OCI-M2 (cell line): ENCODE results near the gene FAM149B1.
"Not testable (repeated sequence)": the region's sequence is repeated elsewhere in the genome, so short reads cannot be mapped to it uniquely, and the experiment has no call there.

Experiments used
- DNase-seq: peaks from one replicate; lab custom pipeline; 2025; ENCODE audit not compliant: unreplicated experiment; lab: John Stamatoyannopoulos, UW

FAM149B1 gene

DNA sequence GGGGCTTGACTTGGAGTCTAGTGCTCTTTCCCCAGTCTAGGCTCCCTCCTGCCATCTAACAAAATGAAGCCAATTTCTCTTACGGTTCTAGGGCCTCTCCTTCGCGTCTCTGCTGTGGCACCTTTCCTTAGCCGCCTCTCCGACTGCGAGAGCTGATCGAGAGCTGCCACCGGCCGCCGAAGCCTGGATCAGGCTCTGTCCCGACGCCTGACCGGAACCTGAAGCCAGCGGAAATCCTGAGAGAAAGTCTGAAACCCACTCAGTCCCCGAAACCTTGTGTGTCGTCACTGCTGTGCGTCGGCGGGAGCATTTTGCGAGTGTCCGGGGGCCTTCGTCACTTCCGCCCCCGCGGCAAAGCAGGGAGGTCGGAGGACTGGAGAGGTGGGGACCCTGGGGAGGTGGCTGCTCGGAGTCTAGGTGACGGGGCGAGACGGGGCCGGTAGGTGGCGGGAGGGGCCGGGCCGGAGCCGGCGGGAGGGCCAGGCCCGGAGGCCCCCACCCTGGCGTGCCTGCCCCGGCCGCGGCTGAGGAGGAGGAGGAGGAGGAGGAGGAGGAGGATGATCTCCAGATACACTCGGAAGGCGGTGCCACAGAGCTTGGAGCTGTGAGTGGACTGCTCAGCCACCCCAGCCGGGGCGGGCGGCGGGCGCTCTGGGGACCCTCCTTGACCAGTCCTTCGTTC is at the start of gene FAM149B1, which contains the start of gene ECD:
FAM149B1 (plus strand) TSS at position 337 of the 682 bp plus-strand sequence; CDS start at position 558, 221 bp downstream.
ECD (minus strand) TSS at position 226 of the 682 bp plus-strand sequence. CDS start 4,071 bp downstream, outside the sequence.
- peak; percentile 72 for DNase-seq

DNA sequence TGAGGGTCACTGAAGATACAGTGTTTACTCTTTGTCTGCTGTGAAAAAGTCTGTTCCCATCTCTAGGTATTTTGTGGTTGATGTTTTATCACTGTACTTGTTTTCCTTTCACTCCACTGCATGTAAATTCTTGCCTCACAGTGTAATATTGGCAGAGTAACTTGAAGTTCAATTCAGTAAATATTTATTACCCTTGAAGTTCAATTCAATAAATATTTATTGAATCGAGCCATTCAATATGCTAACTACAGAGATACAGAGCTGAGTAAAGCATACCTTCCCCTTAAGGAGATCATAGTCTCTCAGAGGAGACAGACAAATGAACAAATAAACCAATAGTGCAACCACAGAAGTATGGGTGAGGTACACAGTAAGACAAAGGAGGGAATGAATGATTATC is 48.5 kb upstream of the FAM149B1 start:
- DNase-seq, result no peak

DNA sequence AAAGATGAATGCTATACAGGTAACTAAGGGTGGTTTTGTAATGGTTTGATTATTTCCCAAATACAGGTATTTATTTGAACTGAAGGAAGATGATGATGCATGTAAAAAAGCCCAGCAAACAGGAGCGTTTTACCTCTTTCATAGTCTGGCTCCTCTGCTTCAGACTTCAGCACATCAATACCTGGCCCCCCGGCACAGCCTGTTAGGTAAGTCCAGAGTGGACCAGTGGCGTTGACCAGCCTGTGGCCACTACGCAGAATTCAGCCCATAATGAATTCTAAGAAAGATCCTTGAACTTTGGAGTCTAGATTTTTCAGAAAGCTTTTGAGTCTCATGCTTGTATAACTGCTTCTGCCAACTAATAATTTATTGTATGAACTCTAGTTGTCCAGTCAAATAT is 48.0 kb upstream of the FAM149B1 start:
- no peak for DNase-seq

DNA sequence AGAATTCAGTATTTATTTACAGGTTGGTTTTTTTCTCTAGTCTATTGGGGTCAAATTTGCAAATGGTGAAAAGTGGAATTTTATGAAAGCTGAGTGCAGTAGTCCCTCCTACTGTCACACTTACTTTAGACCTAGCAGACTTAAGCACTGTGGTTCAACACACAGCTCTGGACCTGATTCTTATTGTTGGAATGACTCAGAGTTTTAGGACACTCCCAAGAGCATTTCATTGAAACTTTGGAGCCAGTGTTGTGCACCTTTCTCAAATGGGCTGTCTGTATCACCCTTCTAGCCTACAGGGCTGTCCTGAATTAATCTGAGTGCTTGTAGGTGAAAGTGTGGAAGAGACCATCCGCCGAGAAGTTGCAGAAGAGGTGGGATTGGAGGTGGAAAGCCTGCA is 41.6 kb upstream of the FAM149B1 start:
- DNase-seq, result no peak

DNA sequence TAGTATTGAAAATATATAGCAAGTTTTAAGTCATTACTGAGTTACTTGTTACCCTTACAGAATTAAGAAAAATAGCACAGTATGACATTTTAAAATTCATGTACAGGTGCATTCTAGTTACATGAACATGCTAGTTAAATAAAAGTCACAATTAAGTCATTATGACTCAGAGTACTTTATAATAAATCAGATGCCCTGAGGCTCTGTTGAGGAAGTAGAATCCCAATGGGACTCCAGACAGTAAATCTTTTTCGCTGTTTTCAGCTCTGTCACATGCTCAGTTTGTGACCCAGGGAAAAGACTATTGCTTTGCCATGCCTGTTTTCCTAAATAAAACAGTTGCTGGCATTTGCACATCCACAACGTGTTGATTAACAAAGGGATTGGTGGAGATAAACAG is 36.6 kb upstream of the FAM149B1 start:
- no peak for DNase-seq

DNA sequence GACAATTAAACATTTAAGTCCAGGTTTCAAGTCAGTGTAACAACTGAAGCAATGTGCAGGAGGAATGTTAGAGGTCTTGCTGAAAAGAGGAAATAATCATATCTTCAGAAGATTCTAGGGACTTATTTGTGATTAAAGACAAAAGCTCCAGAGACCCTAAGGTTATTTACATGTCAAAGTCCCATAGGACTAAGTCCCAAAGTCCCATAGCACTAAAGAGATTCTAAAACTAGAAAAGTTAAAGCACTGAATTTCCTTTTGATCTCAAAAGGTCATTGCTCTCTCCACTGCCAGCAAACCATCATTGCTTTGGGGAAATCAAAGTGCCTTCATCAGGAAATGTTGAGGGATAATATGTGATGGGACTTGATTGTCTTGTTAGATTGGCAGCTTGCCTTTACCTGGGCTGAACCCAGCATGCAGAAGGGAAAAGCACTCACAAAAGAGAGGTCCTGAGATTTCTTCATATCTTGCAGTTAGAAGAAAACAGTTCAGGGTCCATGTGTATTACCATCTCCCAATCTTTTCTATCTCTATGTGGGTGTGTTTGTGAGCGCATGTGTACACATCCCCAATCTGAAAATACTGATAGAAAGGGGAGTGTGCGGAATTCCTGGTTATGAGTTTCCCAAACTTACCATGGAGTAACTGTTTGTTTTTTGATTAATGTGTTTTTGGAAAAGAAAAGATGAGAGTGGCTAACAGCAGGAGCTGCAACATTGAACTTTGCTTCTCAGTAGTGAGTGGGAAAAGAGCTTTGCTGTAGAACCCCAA is 35.8 kb upstream of the FAM149B1 start:
- no peak for DNase-seq

DNA sequence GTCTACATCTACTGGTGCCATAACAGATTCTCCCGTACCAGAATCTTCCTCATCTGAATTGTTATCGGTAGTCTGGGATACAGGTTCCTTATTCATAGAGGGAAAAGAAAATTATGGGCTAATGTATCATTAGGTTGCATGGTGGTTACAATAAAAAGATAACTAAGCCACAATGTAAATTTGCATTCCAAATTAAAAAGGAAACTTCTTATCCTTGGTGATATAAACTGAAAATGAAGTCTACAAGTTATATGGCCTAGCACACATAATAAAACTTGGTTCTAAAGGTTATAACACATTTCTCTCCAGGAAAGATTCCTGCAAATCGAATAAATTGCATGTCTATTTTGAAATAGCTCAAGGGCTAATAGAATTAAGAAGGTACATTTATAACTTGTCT is 33.2 kb upstream of the FAM149B1 start:
- DNase-seq, result no peak

DNA sequence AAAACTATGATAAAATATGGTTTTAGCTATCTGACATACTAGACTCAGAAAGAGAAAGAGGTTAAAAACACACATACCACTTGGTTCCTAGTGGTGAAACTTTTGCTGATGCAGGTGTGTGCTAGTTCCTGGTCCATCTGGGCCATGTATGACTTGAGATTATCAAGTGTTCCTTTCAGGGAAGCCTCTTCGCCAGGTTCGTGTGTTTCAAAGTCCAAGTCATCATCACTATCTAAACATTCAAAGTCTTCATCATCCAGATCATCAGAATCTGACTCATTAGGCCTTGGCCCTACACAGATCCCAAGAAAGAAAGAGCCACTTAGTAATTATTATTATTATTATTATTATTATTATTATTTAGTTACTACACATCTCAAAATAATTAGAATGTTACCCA is 31.3 kb upstream of the FAM149B1 start:
- no peak for DNase-seq

DNA sequence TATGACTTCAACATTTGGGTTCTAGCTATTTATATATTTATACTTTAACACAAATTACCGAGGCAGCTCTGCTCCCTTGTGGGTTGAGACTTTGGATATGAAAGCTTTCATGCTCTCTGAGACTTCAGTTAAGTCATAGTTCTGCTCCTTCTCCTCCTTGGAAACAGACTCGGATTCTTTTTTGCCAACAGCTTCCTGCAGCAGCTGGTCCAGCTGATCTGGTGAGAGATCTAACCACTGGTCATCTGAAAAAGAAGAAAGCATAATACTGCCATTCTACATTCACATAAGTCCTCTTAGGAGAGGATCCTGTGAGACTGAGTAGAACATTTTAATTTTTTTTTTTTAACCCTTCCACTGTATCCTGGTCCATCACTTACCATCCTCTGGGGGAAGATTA is 28.7 kb upstream of the FAM149B1 start:
- no peak for DNase-seq

DNA sequence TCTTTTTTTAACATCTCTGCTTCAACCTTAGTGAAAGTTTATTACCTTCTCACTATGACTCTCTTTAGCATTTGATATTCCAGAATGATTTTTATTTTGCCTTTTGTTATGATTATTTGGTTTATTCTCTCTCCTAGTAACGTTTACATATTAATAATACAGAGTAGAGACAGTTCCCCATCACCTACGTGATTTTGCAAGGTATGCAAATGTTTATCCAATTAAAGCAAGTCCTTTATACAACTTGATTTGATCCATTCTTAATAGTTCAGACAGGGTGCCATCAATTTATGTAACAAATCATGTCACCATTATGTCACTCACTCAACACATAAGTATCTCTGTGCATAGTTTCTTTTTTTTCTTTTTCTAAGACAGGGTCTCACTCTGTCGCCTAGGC is 26.3 kb upstream of the FAM149B1 start:
- no peak for DNase-seq

DNA sequence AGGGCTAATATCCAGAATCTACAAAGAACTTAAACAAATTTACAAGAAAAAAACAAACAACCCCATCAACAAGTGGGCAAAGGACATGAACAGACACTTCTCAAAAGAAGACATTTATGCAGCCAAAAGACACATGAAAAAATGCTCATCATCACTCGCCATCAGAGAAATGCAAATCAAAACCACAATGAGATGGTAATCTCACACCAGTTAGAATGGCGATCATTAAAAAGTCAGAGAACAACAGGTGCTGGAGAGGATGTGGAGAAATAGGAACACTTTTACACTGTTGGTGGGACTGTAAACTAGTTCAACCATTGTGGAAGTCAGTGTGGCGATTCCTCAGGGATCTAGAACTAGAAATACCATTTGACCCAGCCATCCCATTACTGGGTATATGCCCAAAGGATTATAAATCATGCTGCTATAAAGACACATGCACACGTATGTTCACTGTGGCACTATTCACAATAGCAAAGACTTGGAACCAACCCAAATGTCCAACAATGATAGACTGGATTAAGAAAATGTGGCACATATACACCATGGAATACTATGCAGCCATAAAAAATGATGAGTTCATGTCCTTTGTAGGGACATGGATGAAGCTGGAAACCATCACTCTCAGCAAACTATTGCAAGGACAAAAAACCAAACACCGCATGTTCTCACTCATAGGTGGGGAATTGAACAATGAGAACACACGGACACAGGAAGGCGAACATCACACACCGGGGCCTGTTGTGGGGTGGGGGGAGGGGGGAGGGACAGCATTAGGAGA is 17.1 kb upstream of the FAM149B1 start:
- not testable (repeated sequence) for DNase-seq

DNA sequence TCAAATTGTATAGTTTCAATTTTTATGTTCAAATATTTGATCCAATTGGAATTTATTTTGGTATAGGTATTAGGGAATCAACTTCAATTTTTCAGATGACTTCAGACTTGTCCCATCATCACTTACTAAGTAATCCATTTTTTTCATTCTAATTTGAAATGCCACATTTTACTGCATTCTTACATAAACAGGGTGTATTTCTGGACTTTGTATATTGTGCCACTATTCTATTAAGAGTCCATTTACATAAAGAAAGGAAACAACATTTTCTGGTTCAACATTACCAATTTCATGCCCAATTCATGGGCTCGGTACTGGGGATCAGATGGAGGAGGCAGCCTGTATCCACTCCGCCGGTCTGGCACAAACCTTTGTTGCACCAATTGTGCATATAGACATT is 15.9 kb upstream of the FAM149B1 start:
- DNase-seq, result no peak

DNA sequence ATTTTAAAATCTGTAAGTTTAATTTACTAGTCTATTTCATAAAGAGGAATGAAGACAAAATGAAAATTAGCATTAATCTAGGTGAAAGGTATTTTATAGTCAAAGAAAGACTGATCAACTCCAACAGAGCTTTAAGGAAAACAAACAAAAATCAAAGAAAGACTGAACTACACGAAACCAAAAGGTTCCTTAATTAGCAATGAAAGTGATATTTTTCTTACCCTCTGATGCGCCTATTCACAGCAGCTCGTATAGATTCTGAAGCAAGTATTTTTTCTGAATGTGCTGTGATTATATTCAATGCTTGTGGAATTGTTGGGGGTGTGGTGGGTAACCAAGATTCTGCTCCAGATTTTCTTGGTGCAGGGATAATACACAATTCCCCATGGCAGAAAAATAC is 11.9 kb upstream of the FAM149B1 start:
- no peak for DNase-seq

DNA sequence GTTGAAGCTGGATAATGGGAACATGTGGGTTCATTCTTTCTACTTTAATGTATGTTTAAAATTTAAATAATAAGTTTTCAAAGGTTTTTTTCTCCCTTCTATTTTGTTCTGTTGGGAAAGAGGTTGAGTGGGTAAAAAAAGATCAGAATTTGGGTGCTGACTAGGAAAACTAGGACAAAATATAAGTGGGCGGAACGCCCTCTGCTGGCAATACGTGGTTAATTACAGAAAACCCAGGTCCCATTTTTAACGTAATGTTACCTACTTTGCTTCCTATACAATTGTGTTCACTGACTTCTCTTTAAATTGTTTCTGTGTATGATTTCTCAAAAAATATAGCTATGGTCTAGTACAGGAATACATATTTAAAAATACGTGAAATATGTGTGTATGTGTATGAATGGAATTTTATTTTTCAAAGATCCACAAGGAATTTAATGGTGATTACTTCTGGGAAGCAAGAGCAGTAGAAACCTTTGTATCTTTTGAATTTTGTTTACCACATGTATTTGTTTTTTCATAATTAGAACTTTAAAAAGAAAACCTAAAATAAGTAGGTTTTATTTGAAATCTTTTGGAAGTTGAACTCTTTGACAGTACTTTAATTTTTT is 8.8 kb upstream of the FAM149B1 start:
- DNase-seq, result no peak

DNA sequence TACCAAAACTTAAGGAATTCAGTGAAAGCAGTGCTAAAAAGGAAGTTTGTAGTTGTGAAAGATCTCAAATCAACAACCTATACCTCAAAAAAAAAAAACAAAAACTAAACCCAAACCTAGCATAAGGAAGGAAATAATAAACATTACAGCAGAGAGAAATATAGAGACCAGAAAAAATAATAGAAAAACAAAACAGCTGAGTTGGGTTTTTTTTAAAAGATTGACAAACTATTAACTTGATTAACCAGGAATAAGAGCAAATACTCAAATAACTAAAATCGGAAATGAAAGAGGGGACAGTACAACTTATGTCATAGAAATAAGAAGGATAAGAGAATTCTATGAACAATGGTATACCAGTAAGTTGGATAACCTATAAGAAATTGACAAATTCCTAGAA is 6.8 kb upstream of the FAM149B1 start:
- DNase-seq, result no peak

DNA sequence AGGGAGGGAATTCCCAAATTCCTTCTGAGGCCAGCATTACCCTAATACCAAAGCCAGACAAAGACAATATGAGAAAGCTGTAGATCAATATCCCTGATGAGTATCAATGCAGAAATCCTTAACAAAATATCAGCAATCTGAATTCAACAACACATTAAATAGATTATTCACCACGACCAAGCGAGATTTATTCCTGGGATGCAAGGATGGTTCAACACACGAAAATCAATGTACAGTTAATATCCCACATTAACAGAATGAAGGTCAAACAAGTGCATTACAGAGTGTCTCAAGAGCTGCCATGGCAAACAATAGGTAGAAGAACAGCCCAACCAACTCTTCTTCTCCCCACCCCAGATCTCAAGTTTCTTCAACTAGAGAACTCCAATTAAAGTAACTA is 6.3 kb upstream of the FAM149B1 start:
- no peak for DNase-seq

DNA sequence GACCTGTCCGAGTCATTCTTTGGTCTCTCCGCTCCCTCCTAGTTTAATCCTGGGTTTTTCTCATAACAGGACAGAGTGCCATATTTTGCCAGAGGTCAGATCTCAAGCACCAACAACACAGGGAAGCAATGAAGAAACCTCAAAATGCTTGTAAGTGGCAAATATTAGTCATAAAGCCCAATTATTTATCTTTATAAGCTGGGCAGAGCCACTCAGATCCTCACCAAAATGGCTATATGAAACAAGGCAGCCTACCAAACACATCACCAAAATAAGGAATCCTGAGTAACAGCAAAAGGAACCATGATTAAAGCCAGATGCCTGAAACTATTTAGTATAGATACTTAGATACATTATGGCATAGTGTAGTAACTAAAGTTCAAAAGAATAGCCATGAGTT is 4.8 kb upstream of the FAM149B1 start:
- DNase-seq, result no peak

DNA sequence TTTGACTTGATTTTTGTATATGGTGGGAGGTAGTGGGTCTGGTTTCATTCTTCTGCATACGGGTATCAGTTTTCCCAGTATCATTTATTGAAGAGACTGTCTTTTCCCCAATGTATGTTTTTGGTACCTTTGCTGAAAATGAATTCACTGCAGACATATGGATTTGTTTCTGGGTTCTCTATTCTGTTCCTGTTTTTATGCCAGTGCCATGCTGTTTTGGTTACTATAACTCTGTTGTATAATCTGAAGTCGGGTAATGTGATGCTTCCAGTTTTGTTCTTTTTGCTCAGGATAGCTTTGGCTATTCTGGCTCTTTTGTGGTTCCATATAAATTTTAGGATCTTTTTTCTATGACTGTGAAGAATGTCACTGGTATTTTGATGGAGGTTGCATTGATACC is 947 bp upstream of the FAM149B1 start:
- DNase-seq, result no peak

DNA sequence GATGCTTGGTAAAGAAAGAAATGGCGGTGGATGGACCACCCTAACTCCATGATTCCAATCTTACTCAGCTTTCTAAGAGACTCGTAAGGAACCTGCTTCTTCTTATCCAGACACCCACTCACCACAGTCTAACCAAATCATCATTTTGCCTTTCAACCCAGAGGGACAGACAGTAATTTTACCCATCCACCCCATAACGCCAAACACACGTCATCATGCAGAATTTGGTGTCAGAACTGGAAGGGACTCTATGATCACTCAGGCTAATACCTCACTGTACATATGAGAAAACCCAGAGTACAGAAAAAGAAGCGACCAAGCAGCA is 499 bp upstream of the FAM149B1 start:
- DNase-seq, result no peak

DNA sequence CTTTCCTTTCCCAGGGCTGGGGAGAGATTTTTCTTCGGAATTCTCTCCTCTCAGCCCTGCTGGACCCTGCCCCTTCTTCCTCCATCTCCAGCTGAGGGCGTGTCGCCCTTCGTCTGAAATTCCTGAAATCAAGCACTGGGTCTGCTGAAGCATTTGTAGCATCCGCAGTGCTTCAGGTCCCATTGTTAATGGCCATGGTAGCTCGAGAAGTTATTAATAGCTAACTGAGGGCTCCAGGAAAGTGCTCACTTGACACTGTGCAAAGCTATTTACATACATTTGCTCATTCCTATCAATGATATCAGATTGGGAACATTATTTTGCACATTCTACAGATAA is 515 bp downstream of the FAM149B1 start:
- no peak for DNase-seq

DNA sequence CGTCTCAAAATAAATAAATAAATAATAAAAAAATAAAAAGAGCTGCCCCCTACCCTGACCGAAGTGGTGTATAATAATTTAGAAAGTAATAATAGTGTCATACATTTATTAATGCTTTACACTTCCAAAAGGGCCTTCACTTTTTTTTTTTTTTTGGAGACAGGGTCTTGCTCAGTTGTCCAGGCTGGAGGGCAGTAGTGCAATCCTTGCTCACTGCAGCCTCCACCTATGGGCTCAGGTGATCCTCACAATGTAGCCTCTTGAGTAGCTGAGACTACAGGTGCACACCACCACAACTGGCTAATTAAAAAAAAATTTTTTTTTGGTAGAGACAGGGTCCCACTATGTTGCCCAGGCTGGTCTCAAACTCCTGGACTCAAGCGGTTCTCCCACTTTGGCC is 1.4 kb downstream of the FAM149B1 start:
- no peak for DNase-seq

DNA sequence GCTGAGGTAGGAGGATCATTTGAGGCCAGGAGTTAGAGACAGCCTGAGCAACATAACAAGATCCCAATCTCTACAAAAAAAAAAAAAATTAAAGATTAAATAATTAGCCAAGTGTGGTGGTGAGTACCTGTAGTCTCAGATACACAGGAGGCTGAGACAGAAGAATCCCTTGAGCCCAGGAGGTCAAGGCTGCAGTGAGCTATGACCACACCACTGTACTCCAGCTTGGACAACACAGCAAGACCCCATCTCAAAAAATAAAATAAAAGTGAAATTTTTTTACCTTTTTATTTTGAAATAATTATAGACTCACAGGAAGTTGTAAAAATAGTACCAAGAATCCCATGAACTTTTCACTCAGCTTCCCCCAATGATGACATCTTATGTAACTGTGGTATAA is 4.9 kb downstream of the FAM149B1 start:
- no peak for DNase-seq
